GM13976 (cell line): Measurements from ENCODE around the gene KRTAP3-2.

Experiments used
- DNase-seq: peaks from one replicate; pipeline ENCODE4 v3.0.0; 2012; ENCODE audit warnings: low spot score
- CTCF ChIP-seq: IDR thresholded peaks from 2 replicates; pipeline ENCODE4 v1.5.1; 2012; ENCODE audit warnings: borderline replicate concordance, mild to moderate bottlenecking; ENCODE audit not compliant: insufficient read depth; ENCODE audit errors: extremely low read depth, missing control alignments, control extremely low read depth
- in situ Hi-C: fragments of 300-500 bp; cut with MboI; formaldehyde crosslinking; loops from one replicate; pipeline ENCODE4 v1.12.0; 2022; ENCODE audit warnings: low sequenced_read_pairs, mixed read lengths, inconsistent platforms; ENCODE audit not compliant: unreplicated experiment

Gene KRTAP3-2

GRCh38 chr17:41016578-41017215, 17.0 kb upstream of the KRTAP3-2 start:
- no peak for DNase-seq
- TF ChIP-seq CTCF, result no peak
- in situ Hi-C loops, result no loop called here

GRCh38 chr17:41015454-41015853, 15.7 kb upstream of the KRTAP3-2 start:
- no peak for DNase-seq
- in situ Hi-C loops, result no loop called here
- TF ChIP-seq CTCF, result no peak

GRCh38 chr17:41013606-41014005, 13.9 kb upstream of the KRTAP3-2 start:
- no peak for DNase-seq

GRCh38 chr17:41013181-41013580, 13.5 kb upstream of the KRTAP3-2 start:
- DNase-seq, result no peak
- in situ Hi-C loops, result no loop called here
- no peak for TF ChIP-seq CTCF

More at GRCh38 chr17:41013606-41014005, 13.9 kb upstream of the KRTAP3-2 start:
- TF ChIP-seq CTCF, result no peak
- in situ Hi-C loops, result no loop called here

- no peak for TF ChIP-seq CTCF
- no peak for DNase-seq
- in situ Hi-C loops, result no loop called here
These were observed 12.8 kb upstream of the KRTAP3-2 start for GRCh38 chr17:41012326-41013120.

- DNase-seq, result no peak
- in situ Hi-C loops, result no loop called here
- no peak for TF ChIP-seq CTCF
These were observed 10.7 kb upstream of the KRTAP3-2 start for GRCh38 chr17:41010441-41010840.
